Keratinocyte (primary cell): ENCODE measurements around the gene GLUD1. TPM values are rescaled to one million over a fixed set of nuclear protein-coding genes. Genes with fewer than 3 reads are reported as not detected.
"Not testable (repeated sequence)": the region's sequence is repeated elsewhere in the genome, so short reads cannot be mapped to it uniquely, and the experiment has no call there.

ENCODE experiments used
- DNase-seq: peaks from one replicate; pipeline ENCODE4 v3.0.0-alpha.2; 2011; ENCODE audit warnings: low read depth, missing footprints, low spot score
- FAIRE-seq: peaks from 2 replicates; lab custom pipeline; 2011; peaks lifted over from hg19 to GRCh38; lab: Jason Lieb, UNC
- H2AFZ ChIP-seq: 2 replicates; pipeline ENCODE4 v1.6.0; 2012; ENCODE audit warnings: low read length, control low read depth, inconsistent platforms; ENCODE audit not compliant: control insufficient read depth
- H3K27ac ChIP-seq: 2 replicates; pipeline ENCODE4 v1.5.1; 2011; ENCODE audit warnings: low read length; ENCODE audit not compliant: control insufficient read depth, insufficient read depth
- H3K27me3 ChIP-seq: 3 replicates; pipeline ENCODE4 v1.6.0; 2011; ENCODE audit warnings: low read length; ENCODE audit not compliant: control insufficient read depth, insufficient read depth; ENCODE audit errors: extremely low read depth
- H3K36me3 ChIP-seq, 2 experiments: 2 replicates in 1 of 2; 3 replicates in 1 of 2; pipeline ENCODE4 v1.5.1; 2011; ENCODE audit warnings: low read length in 2 of 2, mild to moderate bottlenecking in 1 of 2; ENCODE audit not compliant: control insufficient read depth in 2 of 2, insufficient read depth in 2 of 2; ENCODE audit errors: extremely low read depth in 1 of 2
- H3K4me1 ChIP-seq: 3 replicates; pipeline ENCODE4 v1.5.1; 2011; ENCODE audit warnings: low read length; ENCODE audit not compliant: control insufficient read depth, insufficient read depth; ENCODE audit errors: extremely low read depth
- H3K4me2 ChIP-seq: 3 replicates; pipeline ENCODE4 v1.6.0; 2011; ENCODE audit warnings: low read depth, low read length; ENCODE audit not compliant: control insufficient read depth, insufficient read depth; ENCODE audit errors: extremely low read depth
- H3K4me3 ChIP-seq, 3 experiments: fragments of 200-600 bp in 1 of 3; sonication (generic) in 1 of 3; 2 replicates in 2 of 3; 3 replicates in 1 of 3; pipeline ENCODE4 v1.5.1; 2011 to 2016; ENCODE audit warnings: low read length in 3 of 3, mild to moderate bottlenecking in 3 of 3, control low read depth in 2 of 3, inconsistent platforms in 1 of 3, low read depth in 1 of 3, mixed read lengths in 1 of 3, mixed run types in 1 of 3, moderate library complexity in 1 of 3; ENCODE audit not compliant: control insufficient read depth in 2 of 3, insufficient read depth in 2 of 3; ENCODE audit errors: extremely low read depth in 1 of 3
- H3K79me2 ChIP-seq: 2 replicates; pipeline ENCODE4 v1.6.0; 2012; ENCODE audit warnings: low read length; ENCODE audit not compliant: control insufficient read depth, insufficient read depth
- H3K9ac ChIP-seq: 3 replicates; pipeline ENCODE4 v1.6.0; 2011; ENCODE audit warnings: low read length; ENCODE audit not compliant: control insufficient read depth, insufficient read depth; ENCODE audit errors: extremely low read depth
- H3K9me1 ChIP-seq: 3 replicates; pipeline ENCODE4 v1.6.0; 2011; ENCODE audit warnings: low read length; ENCODE audit not compliant: control insufficient read depth, insufficient read depth; ENCODE audit errors: extremely low read depth
- H3K9me3 ChIP-seq: 2 replicates; pipeline ENCODE4 v1.5.1; 2012; ENCODE audit warnings: low read depth, low read length; ENCODE audit not compliant: control insufficient read depth
- H4K20me1 ChIP-seq: 3 replicates; pipeline ENCODE4 v1.6.0; 2011; ENCODE audit warnings: low read length; ENCODE audit not compliant: control insufficient read depth, insufficient read depth; ENCODE audit errors: extremely low read depth
- dilution Hi-C: fragments of 300-500 bp; cut with MboI; formaldehyde crosslinking; loops from one replicate; pipeline ENCODE4 v1.7.0; 2020; ENCODE audit warnings: low sequenced_read_pairs; ENCODE audit not compliant: extremely low pct_ligation_motif_present
- polyA plus RNA-seq, 5 experiments: library from polyadenylated mRNA; depleted of rRNA in 3 of 5; stranded (reverse) in 3 of 5; stranded (forward) in 1 of 5; unstranded in 1 of 5; fragments of >200 nt; gene quantifications; 1 replicate in 1 of 5; 2 replicates in 3 of 5; 3 replicates in 1 of 5; pipeline versions ENCODE4 v1.2.1 to v1.2.3, GENCODE V29; 2011 to 2012; ENCODE audit warnings: missing spikeins in 2 of 5, low read depth in 1 of 5, low replicate concordance in 1 of 5

The GLUD1 gene
- polyA plus RNA-seq, 1 donor (not counting 4 experiments of a cell fraction or from before 2014, with no cell fraction given), result 124 TPM

GRCh38 chr10:87134440-87134839 is 39.8 kb upstream of the GLUD1 start:
- H3K4me1 ChIP-seq, H3K36me3 ChIP-seq, H4K20me1 ChIP-seq, H3K9ac ChIP-seq, dilution Hi-C loops, H3K27me3 ChIP-seq, H2AFZ ChIP-seq, H3K9me3 ChIP-seq, DNase-seq, H3K27ac ChIP-seq, H3K9me1 ChIP-seq, H3K4me2 ChIP-seq, H3K79me2 ChIP-seq, FAIRE-seq, H3K4me3 ChIP-seq: not testable (repeated sequence)

GRCh38 chr10:87133936-87134335 is 39.3 kb upstream of the GLUD1 start:
- H3K27me3 ChIP-seq, H3K9me3 ChIP-seq, FAIRE-seq, H3K36me3 ChIP-seq, H4K20me1 ChIP-seq, H3K4me1 ChIP-seq, dilution Hi-C loops, H2AFZ ChIP-seq, H3K9ac ChIP-seq, H3K4me3 ChIP-seq, DNase-seq, H3K9me1 ChIP-seq, H3K27ac ChIP-seq, H3K4me2 ChIP-seq, H3K79me2 ChIP-seq: not testable (repeated sequence)

- H3K9me3 ChIP-seq, H4K20me1 ChIP-seq, dilution Hi-C loops, H3K27ac ChIP-seq, H3K79me2 ChIP-seq, H3K36me3 ChIP-seq, FAIRE-seq, H3K9me1 ChIP-seq, H2AFZ ChIP-seq, DNase-seq, H3K4me2 ChIP-seq, H3K4me3 ChIP-seq, H3K27me3 ChIP-seq, H3K4me1 ChIP-seq, H3K9ac ChIP-seq: not testable (repeated sequence)
Observed at GRCh38 chr10:87132176-87132575, 37.5 kb upstream of the GLUD1 start.

DNA sequence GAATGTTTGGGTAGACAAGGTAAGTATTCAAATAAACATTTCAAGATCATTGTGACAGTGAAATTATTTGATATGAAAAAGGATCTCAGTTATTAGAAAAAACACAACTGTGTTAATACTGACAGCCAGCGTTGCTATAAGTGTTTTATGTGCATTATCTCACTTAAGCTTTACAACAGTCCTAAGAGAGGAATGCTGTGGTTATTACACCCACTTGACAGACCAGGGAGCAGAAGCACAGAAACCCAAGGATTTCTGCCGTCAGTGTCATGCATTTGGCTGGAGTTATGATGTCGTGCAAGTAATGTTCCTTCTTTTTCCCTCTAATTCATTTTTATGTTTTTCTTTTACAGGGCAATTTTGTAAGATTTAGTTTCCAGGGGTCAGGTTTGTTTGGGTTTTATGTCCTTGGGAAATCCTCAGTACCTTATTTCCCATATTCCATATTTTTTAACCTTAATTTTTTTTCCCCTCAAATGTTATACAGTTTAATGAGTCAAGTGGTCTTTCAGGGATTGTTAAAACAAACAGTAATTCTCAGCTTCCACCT is 33.0 kb upstream of the GLUD1 start:
- H3K27ac ChIP-seq, H3K27me3 ChIP-seq, H3K36me3 ChIP-seq, H3K9me3 ChIP-seq, dilution Hi-C loops, H3K79me2 ChIP-seq, DNase-seq, H3K4me1 ChIP-seq, H4K20me1 ChIP-seq, H3K4me2 ChIP-seq, H3K4me3 ChIP-seq, H3K9ac ChIP-seq, H2AFZ ChIP-seq, FAIRE-seq, H3K9me1 ChIP-seq: not testable (repeated sequence)

DNA sequence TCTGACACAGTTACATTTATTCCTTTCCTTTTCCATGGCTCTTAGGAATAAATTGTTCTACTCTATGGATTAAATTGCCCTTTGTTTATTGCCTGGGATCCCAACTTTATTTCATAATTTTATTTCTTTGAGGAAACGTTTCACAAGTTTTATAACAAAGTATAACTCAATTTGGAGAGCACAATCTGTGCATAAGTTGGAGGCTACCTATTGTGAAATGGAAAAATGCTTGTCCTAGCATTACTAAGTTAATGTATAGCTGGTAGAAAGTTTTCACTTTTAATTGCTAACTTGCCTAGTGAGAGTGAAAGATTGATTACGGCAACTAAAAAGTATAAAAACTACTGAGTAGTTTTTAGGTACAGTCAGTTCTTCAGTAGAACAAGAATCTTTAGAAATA is 32.4 kb upstream of the GLUD1 start:
- H2AFZ ChIP-seq, DNase-seq, H3K4me3 ChIP-seq, H3K9ac ChIP-seq, FAIRE-seq, H3K27me3 ChIP-seq, H3K79me2 ChIP-seq, H3K27ac ChIP-seq, H3K36me3 ChIP-seq, H4K20me1 ChIP-seq, dilution Hi-C loops, H3K4me1 ChIP-seq, H3K9me3 ChIP-seq, H3K9me1 ChIP-seq, H3K4me2 ChIP-seq: not testable (repeated sequence)
